IPS DF 4.7 (cell line): ENCODE results near the gene LMF1.

Source experiments
- DNase-seq: peaks from one replicate; pipeline ENCODE4 v3.0.0-alpha.2; 2013; ENCODE audit warnings: low spot score; ENCODE audit errors: extremely low read depth

LMF1 gene

GRCh38 chr16:1003391-1004347, 32.9 kb upstream of the LMF1 start:
- DNase-seq, result no peak

GRCh38 chr16:1002399-1003166, 31.8 kb upstream of the LMF1 start:
- no peak for DNase-seq

- no peak for DNase-seq
Measured at GRCh38 chr16:1001096-1001495, 30.3 kb upstream of the LMF1 start.

GRCh38 chr16:1000608-1001007, 29.8 kb upstream of the LMF1 start:
- no peak for DNase-seq

- no peak for DNase-seq
Measured at GRCh38 chr16:999677-1000076, 28.9 kb upstream of the LMF1 start.

- DNase-seq, result no peak
Measured at GRCh38 chr16:998615-999014, 27.8 kb upstream of the LMF1 start.

GRCh38 chr16:998211-998610, 27.4 kb upstream of the LMF1 start:
- DNase-seq, result no peak

GRCh38 chr16:997440-998051, 26.8 kb upstream of the LMF1 start:
- no peak for DNase-seq

- DNase-seq, result no peak
Measured at GRCh38 chr16:996681-997080, 25.9 kb upstream of the LMF1 start.

GRCh38 chr16:995783-996182, 25.0 kb upstream of the LMF1 start:
- no peak for DNase-seq

- DNase-seq, result no peak
Measured at GRCh38 chr16:995087-995486, 24.3 kb upstream of the LMF1 start.

- DNase-seq, result no peak
Measured at GRCh38 chr16:993731-994130, 22.9 kb upstream of the LMF1 start.

GRCh38 chr16:991773-992172, 21.0 kb upstream of the LMF1 start:
- DNase-seq, result no peak

- DNase-seq, result no peak
Measured at GRCh38 chr16:991345-991744, 20.6 kb upstream of the LMF1 start.

- no peak for DNase-seq
Measured at GRCh38 chr16:990516-991291, 19.9 kb upstream of the LMF1 start.

GRCh38 chr16:989354-989814, 18.6 kb upstream of the LMF1 start:
- DNase-seq, result no peak

- DNase-seq, result no peak
Measured at GRCh38 chr16:988471-989353, 17.9 kb upstream of the LMF1 start.

- DNase-seq, result no peak
Measured at GRCh38 chr16:987906-988305, 17.1 kb upstream of the LMF1 start.

- DNase-seq, result no peak
Measured at GRCh38 chr16:986925-987582, 16.3 kb upstream of the LMF1 start.

- DNase-seq, result no peak
Measured at GRCh38 chr16:986411-986810, 15.6 kb upstream of the LMF1 start.
